Measurements from ENCODE around the gene EGFR.

- TF ChIP-seq CTCF (IDR thresholded peaks at IDR 0.05; ENCODE audit: extremely low read depth in 1 of 2, insufficient read depth in 1 of 2, low read depth in 1 of 2, low read length in 2 of 2) (no peak), FOS (IDR thresholded peaks at IDR 0.05; ENCODE audit: borderline replicate concordance, insufficient read depth, low read length) (no peak)
Observed at GRCh38 chr7:55085511-55086412, 66.9 kb downstream of the EGFR start.

Measured in endothelial cell of umbilical vein (primary cell).